NCI-H1694 (cell line): ENCODE measurements around the gene DOCK2.
"Not testable (repeated sequence)": the region's sequence is repeated elsewhere in the genome, so short reads cannot be mapped to it uniquely, and the experiment has no call there.

Source experiments
- DNase-seq: peaks from one replicate; lab custom pipeline; 2025; lab: John Stamatoyannopoulos, UW

The DOCK2 gene

GRCh38 chr5:169637085-169637548 is at the start of gene DOCK2:
Gene DOCK2 (plus strand): TSS chr5:169637275. CDS start chr5:169637327, 52 bp downstream.
- no peak for DNase-seq

- no peak for DNase-seq
Observed at GRCh38 chr5:169590602-169591001, 46.5 kb upstream of the DOCK2 start.

GRCh38 chr5:169591636-169592035 is 45.4 kb upstream of the DOCK2 start:
- DNase-seq, result no peak

GRCh38 chr5:169592937-169593650 is 44.0 kb upstream of the DOCK2 start:
- no peak for DNase-seq

- no peak for DNase-seq
Observed at GRCh38 chr5:169595172-169595820, 41.8 kb upstream of the DOCK2 start.

- DNase-seq, result no peak
Observed at GRCh38 chr5:169599451-169599850, 37.6 kb upstream of the DOCK2 start.

- no peak for DNase-seq
Observed at GRCh38 chr5:169602535-169602934, 34.5 kb upstream of the DOCK2 start.

- no peak for DNase-seq
Observed at GRCh38 chr5:169606279-169606678, 30.8 kb upstream of the DOCK2 start.

GRCh38 chr5:169607882-169608281 is 29.2 kb upstream of the DOCK2 start:
- DNase-seq, result no peak

GRCh38 chr5:169609716-169610115 is 27.4 kb upstream of the DOCK2 start:
- DNase-seq, result no peak

- no peak for DNase-seq
Observed at GRCh38 chr5:169610606-169611005, 26.5 kb upstream of the DOCK2 start.

GRCh38 chr5:169615561-169615960 is 21.5 kb upstream of the DOCK2 start:
- no peak for DNase-seq

- not testable (repeated sequence) for DNase-seq
Observed at GRCh38 chr5:169624307-169624706, 12.8 kb upstream of the DOCK2 start.

- DNase-seq, result no peak
Observed at GRCh38 chr5:169626779-169627178, 10.3 kb upstream of the DOCK2 start.

- DNase-seq, result no peak
Observed at GRCh38 chr5:169627551-169627950, 9.5 kb upstream of the DOCK2 start.

- DNase-seq, result no peak
Observed at GRCh38 chr5:169628892-169629291, 8.2 kb upstream of the DOCK2 start.

- no peak for DNase-seq
Observed at GRCh38 chr5:169629847-169630548, 7.1 kb upstream of the DOCK2 start.

- no peak for DNase-seq
Observed at GRCh38 chr5:169631360-169631759, 5.7 kb upstream of the DOCK2 start.

GRCh38 chr5:169632946-169633345 is 4.1 kb upstream of the DOCK2 start:
- no peak for DNase-seq

- DNase-seq, result no peak
Observed at GRCh38 chr5:169634606-169635005, 2.5 kb upstream of the DOCK2 start.

GRCh38 chr5:169635936-169636335 is 1.1 kb upstream of the DOCK2 start:
- no peak for DNase-seq

GRCh38 chr5:169636477-169637084 is 494 bp upstream of the DOCK2 start:
- no peak for DNase-seq
